Spleen (tissue), 7 donors: ENCODE measurements around the gene PDGFD.

Source experiments
- CTCF ChIP-seq, 11 experiments: fragments of 200-600 bp in 7 of 11; fragments of 450-650 bp in 4 of 11; sonication (generic) in 4 of 11; IDR thresholded peaks in 8 of 11; conservative IDR thresholded peaks in 3 of 11; 1 replicate in 7 of 11; 2 replicates in 4 of 11; pipeline versions ENCODE4 v1.4.0 to v1.8.0; 2016 to 2021; ENCODE audit warnings: antibody characterized with exemption in 11 of 11, inconsistent platforms in 4 of 11, mild to moderate bottlenecking in 1 of 11
- POLR2A ChIP-seq, 3 donors: fragments of 450-650 bp; IDR thresholded peaks; one replicate each; pipeline ENCODE4 v1.5.1; 2017; ENCODE audit warnings: antibody characterized with exemption in 3 of 3, mild to moderate bottlenecking in 1 of 3
- POLR2AphosphoS5 ChIP-seq, 3 donors: sonication (generic); formaldehyde crosslinking; IDR thresholded peaks; one replicate each; pipeline ENCODE4 v1.5.1; 2017; ENCODE audit warnings: antibody characterized with exemption in 3 of 3
- donor health status: DM: no; HTN: no; CAD: no; lungs with moderate emphysema.
- donor health status: DM: no; HTN: no; CAD: no.
- donor health status: DM: no; HTN: no; CAD: no.

DNA sequence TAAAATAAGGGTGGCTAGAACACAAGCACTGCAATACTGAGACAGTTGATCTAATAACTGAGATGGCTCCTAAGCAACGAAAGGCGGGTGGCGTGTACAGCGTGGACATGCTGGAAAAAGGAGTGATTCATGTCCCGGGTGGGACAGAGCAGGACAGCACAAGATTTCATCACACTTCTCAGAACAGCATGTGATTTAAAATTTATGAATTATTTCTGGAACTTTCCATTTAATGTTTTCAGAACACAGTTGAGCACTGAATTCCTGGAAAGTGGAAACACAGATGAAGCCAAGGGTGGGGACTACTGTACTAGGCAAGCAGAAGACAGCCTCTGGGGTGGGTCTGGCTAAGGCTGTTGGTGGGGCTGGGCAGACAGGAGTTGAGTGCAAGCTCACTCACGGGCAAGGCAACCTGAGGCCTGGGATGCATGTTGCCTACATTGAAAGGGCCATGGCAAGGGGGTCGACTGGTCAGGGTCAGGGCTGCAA lies 293.1 kb downstream of the PDGFD start:
- TF ChIP-seq CTCF (IDR thresholded peaks at IDR 0.05 in 8 of 11, conservative IDR thresholded peaks at IDR 0.05 in 3 of 11), result no peak
- TF ChIP-seq POLR2A (IDR thresholded peaks at IDR 0.05), result no peak
- peak in 1 of 3 donors; percentile 25 for TF ChIP-seq POLR2AphosphoS5 (IDR thresholded peaks at IDR 0.05)
